HG02678 (cell line): ENCODE results near the gene TMOD4.

Experiments
- ATAC-seq: cut with Tn5 transposase; IDR thresholded peaks from one replicate; pipeline ENCODE4 v1.9.1; 2021; ENCODE audit warnings: mild to moderate bottlenecking, moderate library complexity; ENCODE audit not compliant: unreplicated experiment

Gene TMOD4

DNA sequence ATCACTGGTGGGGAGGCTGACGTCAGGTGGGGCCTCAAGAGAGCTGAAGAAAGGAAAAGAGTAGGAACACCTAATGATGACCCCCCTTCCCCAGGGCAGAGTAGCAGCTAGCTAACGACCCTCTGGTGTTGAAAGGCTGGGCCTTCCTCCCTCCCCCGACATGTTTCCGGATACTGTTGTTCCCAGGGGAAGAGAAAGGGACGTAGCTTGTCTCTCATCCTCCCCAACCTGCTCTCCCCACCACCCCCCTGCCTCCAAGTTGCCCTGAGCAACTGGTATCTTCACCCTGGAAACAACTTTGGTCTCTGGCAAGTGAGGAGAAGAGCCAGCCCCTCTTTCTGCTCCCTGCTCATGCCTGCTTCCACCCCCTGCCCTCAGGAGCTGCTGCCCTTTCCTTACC lies 31.8 kb downstream of the TMOD4 start:
- ATAC-seq, result no peak

GRCh38 chr1:151143057-151143435 lies 32.7 kb downstream of the TMOD4 start:
- ATAC-seq, result no peak

DNA sequence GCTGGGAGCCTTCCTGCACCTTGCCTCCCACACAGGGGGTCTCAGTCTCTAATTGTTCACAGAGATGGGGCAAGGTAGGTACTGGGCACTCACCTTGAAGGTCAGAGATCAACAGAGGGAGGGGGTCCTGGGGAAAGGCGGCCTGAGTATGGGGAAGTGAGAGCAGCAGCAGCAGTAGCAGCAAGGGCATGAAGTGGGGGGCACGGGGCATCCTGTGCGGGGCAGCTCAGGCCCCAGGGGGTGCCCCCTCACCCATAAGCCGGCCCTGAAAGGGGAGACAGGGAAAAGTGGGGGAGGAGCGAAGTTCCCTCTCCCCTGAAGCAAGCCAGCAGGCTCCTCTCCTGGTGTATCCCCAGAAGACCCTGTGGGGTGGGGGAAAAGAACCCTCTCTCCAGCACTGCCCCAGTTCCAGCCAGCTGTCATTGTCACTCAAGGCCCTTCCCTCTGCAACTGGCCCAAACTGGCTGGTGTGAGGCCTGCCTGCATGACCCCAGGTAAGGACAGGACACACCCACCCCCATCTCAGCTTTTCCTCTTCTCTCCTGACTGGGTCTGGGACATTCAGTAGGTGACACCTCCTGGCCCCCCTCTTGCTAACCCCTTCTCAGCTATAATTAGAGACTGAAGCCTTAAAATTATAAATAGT lies 33.2 kb downstream of the TMOD4 start:
- ATAC-seq, result no peak

DNA sequence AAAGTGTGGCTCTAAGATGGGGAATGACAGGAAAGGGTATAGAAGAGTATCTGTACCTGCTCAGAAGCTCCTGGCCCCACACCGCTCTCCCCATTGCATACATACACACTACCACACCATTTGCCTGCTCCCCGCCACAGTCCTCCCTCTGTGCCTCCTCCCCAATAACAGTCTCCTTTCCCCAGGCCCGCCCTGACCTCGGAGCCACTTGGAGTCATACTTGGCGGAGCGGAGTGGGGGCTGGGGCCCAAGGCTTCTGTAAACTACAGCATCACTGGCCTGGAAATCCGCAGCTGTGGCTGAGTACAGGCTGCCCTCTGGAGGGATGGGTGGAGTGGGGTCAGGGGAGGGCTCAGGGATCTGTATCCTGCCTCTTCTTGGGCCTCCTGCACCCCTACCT lies 38.0 kb downstream of the TMOD4 start:
- no peak for ATAC-seq

GRCh38 chr1:151135433-151136385 lies 40.1 kb downstream of the TMOD4 start:
- ATAC-seq, result no peak

DNA sequence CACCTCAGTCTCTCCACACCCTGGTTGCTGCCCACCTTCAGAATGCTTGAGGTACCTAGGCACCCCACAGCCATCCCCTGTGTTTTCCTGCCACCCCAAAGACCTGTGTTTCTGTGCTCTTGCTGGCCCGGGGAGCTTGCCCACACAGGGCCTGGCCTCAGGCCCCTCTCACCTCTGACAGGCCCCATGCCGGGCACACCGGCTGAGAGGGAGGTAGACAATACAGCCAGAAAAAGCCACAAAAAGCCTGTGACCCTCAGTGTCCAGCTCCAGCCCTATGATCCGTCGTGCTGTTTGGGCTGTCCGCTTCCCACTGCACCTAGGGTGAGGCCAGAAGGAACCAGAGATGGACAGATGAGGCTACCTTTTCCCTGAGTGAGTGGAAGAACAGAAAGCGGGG lies 40.8 kb downstream of the TMOD4 start:
- ATAC-seq, result no peak

DNA sequence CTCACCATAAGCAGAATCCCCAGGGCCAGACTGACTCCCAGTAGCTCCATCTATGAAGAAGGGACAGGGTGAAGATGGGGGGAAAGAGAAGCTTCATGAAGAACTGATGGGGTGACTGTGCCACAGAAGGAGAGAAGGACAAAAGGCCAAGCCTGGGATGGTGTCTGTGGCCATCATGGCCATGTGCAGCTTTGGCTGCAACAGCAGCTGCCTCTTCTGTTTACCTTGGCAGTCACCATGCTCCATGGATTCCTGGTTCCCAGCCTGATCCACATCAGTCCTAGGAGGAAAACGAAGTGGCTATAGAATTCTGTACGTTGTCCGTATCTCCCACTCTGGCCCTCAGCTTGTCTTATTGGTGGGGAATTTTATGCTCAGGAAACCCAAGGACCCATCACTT lies 41.4 kb downstream of the TMOD4 start:
- ATAC-seq, result no peak

DNA sequence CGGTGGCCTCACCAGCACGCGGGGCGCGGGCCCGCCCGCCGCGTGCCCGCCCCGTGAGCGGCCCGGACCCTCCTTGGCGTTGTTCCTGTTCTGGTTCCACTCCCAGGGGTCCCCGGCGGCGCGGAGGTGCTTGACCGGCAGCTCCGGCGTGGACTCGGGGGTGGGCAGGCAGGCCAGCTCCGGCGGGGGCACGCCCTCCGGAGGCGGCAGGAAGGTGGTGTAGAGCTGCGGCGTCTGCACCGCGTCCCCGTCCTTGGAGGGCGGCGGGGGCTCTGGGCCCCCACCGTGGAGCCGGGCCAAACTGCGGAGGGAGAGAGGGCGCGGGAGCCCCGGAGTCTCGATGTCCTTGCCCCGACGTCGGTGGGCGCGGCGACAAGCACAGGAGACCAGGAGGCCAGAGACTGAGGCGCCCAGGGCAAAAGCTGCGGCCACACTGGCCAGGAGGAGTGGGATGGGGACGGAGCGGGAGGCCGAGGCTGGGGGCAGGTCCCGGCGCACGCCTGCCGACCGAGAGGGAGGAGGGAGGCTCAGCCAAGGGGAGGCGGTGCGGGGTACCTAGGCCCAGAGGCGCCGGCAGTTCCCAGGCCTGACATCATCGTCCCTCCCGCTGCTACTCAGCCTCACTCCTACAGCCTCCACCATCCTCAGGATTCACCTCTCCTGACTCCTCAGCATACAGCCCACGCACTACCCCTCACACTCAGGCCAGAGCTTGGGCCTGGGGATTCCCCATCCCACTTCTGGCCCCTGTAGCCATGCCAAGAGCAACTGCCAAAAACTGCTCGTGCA lies 42.6 kb downstream of the TMOD4 start:
- no peak for ATAC-seq

DNA sequence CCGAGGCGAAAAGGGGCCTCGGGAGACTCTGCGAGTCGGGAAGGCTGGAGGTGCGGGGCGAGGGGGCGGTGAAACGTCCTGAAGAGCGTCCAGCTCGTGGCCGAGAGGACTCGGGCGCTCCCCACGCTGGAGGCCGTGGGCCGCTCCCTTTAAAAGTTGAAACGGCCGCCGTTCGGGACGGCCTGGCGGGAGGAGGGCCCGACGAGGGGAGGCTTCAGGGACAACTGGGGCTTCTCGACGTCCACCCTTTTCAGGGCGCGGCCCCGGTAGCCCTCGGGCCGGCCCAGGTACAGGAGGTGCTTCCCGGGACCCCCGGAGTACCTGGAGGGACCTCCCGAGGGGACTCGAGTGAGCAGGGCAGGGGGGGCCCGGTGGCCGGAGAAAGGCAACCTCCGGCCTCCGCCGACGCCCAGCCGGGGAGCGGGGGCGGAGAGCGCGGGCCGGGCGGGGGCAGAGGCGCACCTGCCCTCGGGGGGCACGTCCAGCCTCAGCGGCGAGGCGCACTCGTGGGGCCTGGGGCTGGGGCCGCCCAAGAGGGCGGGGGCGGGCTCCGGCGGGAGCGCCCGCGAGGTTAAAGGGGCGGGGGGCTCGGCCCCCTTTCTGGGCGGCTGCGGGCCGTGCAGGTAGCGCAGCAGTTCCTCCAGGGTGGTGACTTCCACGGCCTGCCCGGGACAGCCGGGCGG lies 43.3 kb downstream of the TMOD4 start:
- no peak for ATAC-seq

- no peak for ATAC-seq
Observed at GRCh38 chr1:151131701-151132334, 44.0 kb downstream of the TMOD4 start.

DNA sequence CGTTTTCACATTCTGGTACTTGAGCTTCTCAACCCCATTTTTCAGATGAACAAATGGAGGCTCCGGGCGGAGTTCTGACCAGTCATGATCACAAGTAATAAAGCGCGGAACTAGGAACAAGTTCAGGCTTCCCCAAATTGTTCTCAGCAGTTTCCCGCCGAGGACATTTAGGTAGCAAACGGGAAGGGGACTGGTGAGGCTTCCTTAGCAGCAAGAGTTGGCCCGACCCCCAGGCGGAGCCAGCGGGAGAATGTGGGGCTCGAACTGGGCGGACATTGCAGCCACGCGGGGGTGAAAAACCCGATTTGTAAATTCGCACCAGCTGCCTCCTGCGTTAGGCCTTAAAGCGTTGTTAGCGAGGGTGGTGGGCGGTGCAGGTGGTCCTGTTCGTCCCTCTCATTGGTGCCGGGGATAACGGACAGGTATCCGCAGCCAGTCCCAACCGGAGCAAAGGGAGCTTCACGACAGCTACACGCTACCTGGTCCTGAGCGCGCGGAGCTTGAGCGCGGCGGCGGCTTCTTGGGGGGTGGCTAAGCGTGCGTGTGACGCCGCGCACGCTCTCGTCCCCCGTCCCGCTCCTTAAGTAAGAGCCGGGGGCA lies 44.7 kb downstream of the TMOD4 start:
- peak; percentile 96 for ATAC-seq

DNA sequence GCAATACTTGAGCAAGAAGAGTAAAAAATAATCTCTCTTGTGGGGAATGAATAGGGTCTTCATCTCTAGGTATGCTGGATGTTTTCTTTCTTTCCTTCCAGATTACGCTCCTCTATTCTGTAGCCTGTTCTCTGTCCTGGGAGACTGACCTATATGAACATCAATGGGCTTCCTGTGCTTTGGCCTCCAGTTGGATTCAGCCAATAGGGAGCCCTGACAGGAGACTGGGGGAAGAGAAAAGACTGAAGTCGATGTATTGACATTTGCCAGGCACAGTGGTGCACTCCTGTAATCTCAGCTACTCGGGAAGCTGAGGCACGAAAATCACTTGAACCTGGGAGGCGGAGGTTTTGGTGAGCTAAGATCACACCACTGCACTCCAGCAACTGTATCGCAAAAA lies 47.0 kb downstream of the TMOD4 start:
- no peak for ATAC-seq

GRCh38 chr1:151124763-151125403 lies 50.9 kb downstream of the TMOD4 start:
- ATAC-seq, result no peak
